ENCODE data around the gene ACER3.
"Not testable (repeated sequence)": the region's sequence is repeated elsewhere in the genome, so short reads cannot be mapped to it uniquely, and the experiment has no call there.

Gene ACER3

GRCh38 chr11:77038825-77039326 is 178.2 kb downstream of the ACER3 start:
- DNase-seq (ENCODE audit: low read depth) = no peak

- no peak for DNase-seq (ENCODE audit: low read depth)
These were observed 179.0 kb downstream of the ACER3 start for GRCh38 chr11:77039491-77040400.

GRCh38 chr11:77040401-77040777 is 179.7 kb downstream of the ACER3 start:
- DNase-seq (ENCODE audit: low read depth) = no peak

- DNase-seq (ENCODE audit: low read depth) = no peak
These were observed 180.2 kb downstream of the ACER3 start for GRCh38 chr11:77040889-77041288.

- DNase-seq (ENCODE audit: low read depth) = no peak
These were observed 181.5 kb downstream of the ACER3 start for GRCh38 chr11:77042111-77042726.

GRCh38 chr11:77044356-77044755 is 183.6 kb downstream of the ACER3 start:
- DNase-seq (ENCODE audit: low read depth) = no peak

- DNase-seq (ENCODE audit: low read depth) = no peak
These were observed 184.2 kb downstream of the ACER3 start for GRCh38 chr11:77044886-77045285.

GRCh38 chr11:77046060-77046501 is 185.4 kb downstream of the ACER3 start:
- no peak for DNase-seq (ENCODE audit: low read depth)

GRCh38 chr11:77047007-77047927 is 186.5 kb downstream of the ACER3 start:
- DNase-seq (ENCODE audit: low read depth) = peak; percentile 68

GRCh38 chr11:77047928-77048446 is 187.3 kb downstream of the ACER3 start:
- not testable (repeated sequence) for DNase-seq (ENCODE audit: low read depth)

- no peak for DNase-seq (ENCODE audit: low read depth)
These were observed 188.3 kb downstream of the ACER3 start for GRCh38 chr11:77049026-77049425.

- no peak for DNase-seq (ENCODE audit: low read depth)
These were observed 190.8 kb downstream of the ACER3 start for GRCh38 chr11:77051511-77051910.

GRCh38 chr11:77052518-77052917 is 191.8 kb downstream of the ACER3 start:
- no peak for DNase-seq (ENCODE audit: low read depth)

- no peak for DNase-seq (ENCODE audit: low read depth)
These were observed 192.7 kb downstream of the ACER3 start for GRCh38 chr11:77053217-77054015.

- no peak for DNase-seq (ENCODE audit: low read depth)
These were observed 193.4 kb downstream of the ACER3 start for GRCh38 chr11:77054084-77054483.

- no peak for DNase-seq (ENCODE audit: low read depth)
These were observed 194.4 kb downstream of the ACER3 start for GRCh38 chr11:77055101-77055561.

- DNase-seq (ENCODE audit: low read depth) = no peak
These were observed 195.2 kb downstream of the ACER3 start for GRCh38 chr11:77055913-77056312.

GRCh38 chr11:77056814-77057402 is 196.2 kb downstream of the ACER3 start:
- no peak for DNase-seq (ENCODE audit: low read depth)

GRCh38 chr11:77057938-77058474 is 197.3 kb downstream of the ACER3 start:
- DNase-seq (ENCODE audit: low read depth) = no peak

GRCh38 chr11:77058900-77059299 is 198.2 kb downstream of the ACER3 start:
- DNase-seq (ENCODE audit: low read depth) = no peak

Data from non-pigmented ciliary epithelial cell (primary cell).